ENCODE measurements around the gene TAF1L.

TAF1L gene

GRCh38 chr9:32580631-32581300 lies 54.7 kb downstream of the TAF1L start:
- no peak for DNase-seq (ENCODE audit: low read depth in 1 of 2, low spot score in 1 of 2)
- in situ Hi-C loops (cut with HindIII; ENCODE audit: low pct_unique_long_range_greater_than_20kb, low sequenced_read_pairs): no loop called here
- TF ChIP-seq JUND (IDR thresholded peaks at IDR 0.05; ENCODE audit: low read depth): no peak

DNA sequence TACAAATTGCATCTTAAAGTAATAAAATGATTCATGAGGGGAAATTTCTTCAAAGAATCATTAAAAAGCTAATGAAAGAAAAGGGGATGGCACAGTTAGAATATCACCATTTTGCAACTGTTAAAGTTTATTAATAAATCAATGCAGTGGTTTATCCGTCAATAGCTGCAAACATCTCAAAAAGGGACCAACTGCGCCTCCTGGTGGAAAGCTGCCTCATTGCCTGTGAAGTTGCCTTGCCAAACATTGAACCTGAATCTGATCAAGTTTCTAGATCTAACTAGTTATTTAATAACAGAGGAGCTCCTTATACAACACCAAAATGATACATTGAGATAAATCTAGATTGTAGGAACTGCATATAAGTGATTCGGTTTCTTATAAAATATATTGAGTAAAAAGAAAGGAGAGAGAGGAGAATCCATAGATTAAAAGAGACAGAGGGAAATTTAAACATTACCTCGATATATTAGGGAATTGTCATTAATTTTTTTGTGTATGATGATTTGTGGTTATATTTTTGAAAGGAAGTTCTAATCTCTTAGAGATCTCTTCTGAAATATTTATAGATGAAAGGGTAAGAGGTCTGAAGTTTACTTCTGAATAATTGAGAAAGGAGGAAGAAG lies 55.6 kb downstream of the TAF1L start:
- TF ChIP-seq JUND (IDR thresholded peaks at IDR 0.05; ENCODE audit: low read depth): no peak
- in situ Hi-C loops (cut with HindIII; ENCODE audit: low pct_unique_long_range_greater_than_20kb, low sequenced_read_pairs): no loop called here
- DNase-seq (ENCODE audit: low read depth in 1 of 2, low spot score in 1 of 2): peak in 1 of 2 experiments; percentile 64
